GM18951 (cell line): ENCODE data around the gene TMEM26.

Experiments used
- POLR2A ChIP-seq: IDR thresholded peaks from 4 replicates; pipeline ENCODE4 v1.6.1; 2011; ENCODE audit warnings: mild to moderate bottlenecking; ENCODE audit not compliant: insufficient read length, insufficient read depth; ENCODE audit errors: extremely low read depth
- in situ Hi-C: fragments of 300-500 bp; cut with MboI; formaldehyde crosslinking; loops from one replicate; pipeline ENCODE4 v1.12.0; 2022; ENCODE audit warnings: low sequenced_read_pairs, mixed read lengths, inconsistent platforms; ENCODE audit not compliant: unreplicated experiment

The TMEM26 gene

GRCh38 chr10:61452655-61453641 is at the start of gene TMEM26:
Gene TMEM26, minus strand, starts transcription at chr10:61453381. Its CDS starts 300 bp downstream, at chr10:61453081.
- TF ChIP-seq POLR2A, result no peak
- in situ Hi-C loops, result loop anchor here (25.0 kb wide), 1 partner anchor 641 kb away; no protein-coding TSS in a partner anchor

GRCh38 chr10:61500460-61500859 is 47.3 kb upstream of the TMEM26 start:
- in situ Hi-C loops, result no loop called here

GRCh38 chr10:61492364-61492995 is 39.3 kb upstream of the TMEM26 start:
- in situ Hi-C loops, result no loop called here
- no peak for TF ChIP-seq POLR2A

More at GRCh38 chr10:61500460-61500859, 47.3 kb upstream of the TMEM26 start:
- no peak for TF ChIP-seq POLR2A

GRCh38 chr10:61487506-61487905 is 34.3 kb upstream of the TMEM26 start:
- in situ Hi-C loops, result no loop called here

GRCh38 chr10:61486738-61487396 is 33.7 kb upstream of the TMEM26 start:
- in situ Hi-C loops, result no loop called here
- no peak for TF ChIP-seq POLR2A

More at GRCh38 chr10:61487506-61487905, 34.3 kb upstream of the TMEM26 start:
- no peak for TF ChIP-seq POLR2A

- no peak for TF ChIP-seq POLR2A
- in situ Hi-C loops, result no loop called here
Observed at GRCh38 chr10:61486251-61486650, 33.1 kb upstream of the TMEM26 start.

GRCh38 chr10:61481597-61481996 is 28.4 kb upstream of the TMEM26 start:
- in situ Hi-C loops, result no loop called here

GRCh38 chr10:61480208-61480607 is 27.0 kb upstream of the TMEM26 start:
- no peak for TF ChIP-seq POLR2A

More at GRCh38 chr10:61481597-61481996, 28.4 kb upstream of the TMEM26 start:
- no peak for TF ChIP-seq POLR2A

GRCh38 chr10:61478621-61479312 is 25.6 kb upstream of the TMEM26 start:
- in situ Hi-C loops, result no loop called here
- TF ChIP-seq POLR2A, result no peak

More at GRCh38 chr10:61480208-61480607, 27.0 kb upstream of the TMEM26 start:
- in situ Hi-C loops, result no loop called here

- TF ChIP-seq POLR2A, result no peak
- in situ Hi-C loops, result no loop called here
Observed at GRCh38 chr10:61477451-61477850, 24.3 kb upstream of the TMEM26 start.

GRCh38 chr10:61476529-61476928 is 23.3 kb upstream of the TMEM26 start:
- in situ Hi-C loops, result no loop called here
- no peak for TF ChIP-seq POLR2A

- TF ChIP-seq POLR2A, result no peak
- in situ Hi-C loops, result no loop called here
Observed at GRCh38 chr10:61475449-61475873, 22.3 kb upstream of the TMEM26 start.
